Bronchial epithelial cell (primary cell): ENCODE measurements around the gene HSH2D. TPM values are rescaled to one million over a fixed set of nuclear protein-coding genes. Genes with fewer than 3 reads are reported as not detected.

Experiments
- DNase-seq: peaks from one replicate; pipeline ENCODE4 v3.0.0-alpha.2; 2010; ENCODE audit warnings: low read depth
- FAIRE-seq: peaks from 2 replicates; lab custom pipeline; 2011; peaks lifted over from hg19 to GRCh38; lab: Jason Lieb, UNC
- H3K27me3 ChIP-seq: 2 replicates; pipeline ENCODE4 v1.5.1; 2011; ENCODE audit warnings: low read length; ENCODE audit not compliant: control insufficient read depth, insufficient read depth
- H3K36me3 ChIP-seq: 2 replicates; pipeline ENCODE4 v1.5.1; 2011; ENCODE audit warnings: low read length; ENCODE audit not compliant: control insufficient read depth, insufficient read depth
- H3K4me3 ChIP-seq: 2 replicates; pipeline ENCODE4 v1.5.1; 2011; ENCODE audit warnings: mild to moderate bottlenecking, low read depth, low read length, control low read depth
- total RNA-seq: library from RNA; depleted of rRNA; stranded (reverse); fragments of >200 nt; gene quantifications from 2 replicates; pipeline ENCODE4 v1.2.1, GENCODE V29; 2014
- TF ChIP-seq, protein P1 (sequence below): IDR thresholded peaks from 2 replicates; pipeline ENCODE4 v1.5.1; 2011; ENCODE audit warnings: mild to moderate bottlenecking, moderate library complexity, low read length, control low read depth, inconsistent platforms; ENCODE audit not compliant: insufficient read depth, severe bottlenecking

HSH2D gene
- total RNA-seq, 1 donor from 2014 or later, result 0.26 TPM

DNA sequence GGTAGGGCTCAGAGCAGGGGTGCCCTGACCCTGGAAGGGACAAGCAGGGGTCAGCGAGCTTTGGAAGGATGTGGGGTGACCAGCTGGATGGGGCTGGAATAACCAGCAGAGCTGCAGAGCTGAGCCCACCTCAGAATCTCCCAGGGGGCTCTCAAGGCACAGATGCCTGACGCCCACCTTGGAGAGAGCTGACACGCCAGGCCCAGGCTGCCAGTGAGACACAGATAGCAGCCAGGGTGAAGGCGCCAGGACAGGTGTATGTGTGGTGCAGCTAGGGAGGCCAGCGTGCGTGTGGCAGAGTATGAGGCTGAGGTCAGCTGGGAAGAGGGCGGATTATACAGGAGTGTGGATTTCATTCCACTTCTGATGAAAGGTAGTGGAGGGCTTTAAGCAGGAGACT lies 63.2 kb downstream of the HSH2D start:
- TF ChIP-seq, protein P1, sequence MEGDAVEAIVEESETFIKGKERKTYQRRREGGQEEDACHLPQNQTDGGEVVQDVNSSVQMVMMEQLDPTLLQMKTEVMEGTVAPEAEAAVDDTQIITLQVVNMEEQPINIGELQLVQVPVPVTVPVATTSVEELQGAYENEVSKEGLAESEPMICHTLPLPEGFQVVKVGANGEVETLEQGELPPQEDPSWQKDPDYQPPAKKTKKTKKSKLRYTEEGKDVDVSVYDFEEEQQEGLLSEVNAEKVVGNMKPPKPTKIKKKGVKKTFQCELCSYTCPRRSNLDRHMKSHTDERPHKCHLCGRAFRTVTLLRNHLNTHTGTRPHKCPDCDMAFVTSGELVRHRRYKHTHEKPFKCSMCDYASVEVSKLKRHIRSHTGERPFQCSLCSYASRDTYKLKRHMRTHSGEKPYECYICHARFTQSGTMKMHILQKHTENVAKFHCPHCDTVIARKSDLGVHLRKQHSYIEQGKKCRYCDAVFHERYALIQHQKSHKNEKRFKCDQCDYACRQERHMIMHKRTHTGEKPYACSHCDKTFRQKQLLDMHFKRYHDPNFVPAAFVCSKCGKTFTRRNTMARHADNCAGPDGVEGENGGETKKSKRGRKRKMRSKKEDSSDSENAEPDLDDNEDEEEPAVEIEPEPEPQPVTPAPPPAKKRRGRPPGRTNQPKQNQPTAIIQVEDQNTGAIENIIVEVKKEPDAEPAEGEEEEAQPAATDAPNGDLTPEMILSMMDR, result no peak
- FAIRE-seq, result no peak
- Histone ChIP-seq H3K4me3 (no peak overlapping the region), H3K36me3 (peaks cover 35% of the 10 kb centered on the region), H3K27me3 (no peaks in the 10 kb centered on the region)
- DNase-seq, result no peak

DNA sequence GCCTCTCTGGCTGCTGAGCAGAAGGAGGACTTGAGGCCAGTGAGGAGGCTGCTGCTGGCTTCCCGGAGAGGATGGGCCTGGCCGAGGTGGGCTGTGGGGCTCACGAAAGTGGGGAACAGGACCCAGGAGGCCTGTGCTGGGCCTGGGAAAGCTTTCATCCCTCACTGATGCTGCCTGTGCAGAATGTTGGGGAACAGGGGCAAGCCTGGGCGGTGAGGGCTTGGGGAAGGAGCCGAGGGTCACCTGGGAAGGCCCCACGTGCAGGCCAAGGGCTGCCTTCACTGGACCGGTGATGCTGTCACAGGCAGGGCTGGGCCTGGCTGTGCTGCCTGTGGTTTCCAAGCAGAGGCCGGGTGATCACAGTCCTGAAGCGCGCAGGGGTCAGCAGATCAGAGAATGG lies 63.6 kb downstream of the HSH2D start:
- TF ChIP-seq, protein P1, result no peak
- DNase-seq (no peak), FAIRE-seq (no peak)
- H3K36me3 ChIP-seq, result peaks cover 32% of the 10 kb centered on the region
- no peaks in the 10 kb centered on the region for H3K27me3 ChIP-seq
- H3K4me3 ChIP-seq, result no peak overlapping the region

DNA sequence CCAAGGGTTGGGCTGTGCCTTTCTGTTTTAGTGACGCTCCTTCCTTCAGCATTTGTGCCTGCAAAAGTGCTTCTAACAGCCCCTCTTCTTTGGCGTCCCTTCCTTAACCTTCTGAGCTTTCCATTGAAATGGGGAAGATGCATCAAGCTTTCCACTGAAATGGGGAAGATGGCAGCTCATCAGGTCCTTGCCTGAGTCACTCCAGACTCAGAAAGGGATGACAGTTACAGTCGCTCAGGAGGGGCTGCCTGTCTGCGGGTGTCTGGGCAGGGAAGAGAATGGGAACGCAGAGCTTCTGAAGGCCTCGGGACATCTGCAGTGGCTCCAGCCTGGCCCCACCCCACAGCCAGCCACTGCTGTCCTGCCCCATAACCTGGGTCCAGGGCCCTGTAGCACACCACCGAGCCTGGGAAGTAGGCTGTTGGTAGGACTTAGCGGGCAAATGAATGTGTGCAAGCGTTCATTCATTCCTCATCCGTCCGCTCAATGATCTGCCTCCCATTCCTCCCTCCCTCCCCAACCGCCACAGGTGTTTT lies 64.1 kb downstream of the HSH2D start:
- TF ChIP-seq, protein P1, result no peak
- no peak for DNase-seq
- no peak for FAIRE-seq
- Histone ChIP-seq H3K4me3 (no peak overlapping the region), H3K27me3 (no peaks in the 10 kb centered on the region), H3K36me3 (peaks cover 30% of the 10 kb centered on the region)

Other genes starting within 250 kb of the HSH2D start
- under 0.01 TPM in 1 of 2 replicates, not detected in the other for gene CYP4F2, start 245.6 kb upstream of the HSH2D start, total RNA-seq
- gene CYP4F11, start 209.2 kb upstream of the HSH2D start, total RNA-seq, result 0.79 and 2.7 TPM in 2 replicates
- gene OR10H4, start 194.7 kb upstream of the HSH2D start, total RNA-seq, result not detected in 2 replicates
- gene TPM4, start 67.2 kb upstream of the HSH2D start, total RNA-seq, result 235 and 395 TPM in 2 replicates
- 76.6 and 99.2 TPM in 2 replicates for gene RAB8A, start 31.8 kb upstream of the HSH2D start, total RNA-seq
- not detected in 2 replicates for gene CIB3, start 29.8 kb downstream of the HSH2D start, total RNA-seq
- gene FAM32A, start 41.7 kb downstream of the HSH2D start, total RNA-seq, result 80.9 and 82.9 TPM in 2 replicates
- gene AP1M1, start 54.2 kb downstream of the HSH2D start, total RNA-seq, result 20.5 and 23.4 TPM in 2 replicates
- under 0.01 and 0.64 TPM in 2 replicates for gene KLF2, start 181.1 kb downstream of the HSH2D start, total RNA-seq